ENCODE data around the gene TXK.

TXK gene

GRCh38 chr4:48134081-48134480, at the start of gene TXK:
TSS of gene TXK (minus strand) at chr4:48134250. CDS start at chr4:48134170, 80 bp downstream.
- DNase-seq (ENCODE audit: insufficient read length, low spot score) = no peak
- TF ChIP-seq CTCF (IDR thresholded peaks at IDR 0.05; ENCODE audit: insufficient read depth, missing control alignments) = no peak
- FAIRE-seq = no peak

GRCh38 chr4:48180234-48180633, 46.2 kb upstream of the TXK start:
- no peak for DNase-seq (ENCODE audit: insufficient read length, low spot score)
- TF ChIP-seq CTCF (IDR thresholded peaks at IDR 0.05; ENCODE audit: insufficient read depth, missing control alignments) = no peak
- FAIRE-seq = no peak

GRCh38 chr4:48178931-48179330, 44.9 kb upstream of the TXK start:
- no peak for DNase-seq (ENCODE audit: insufficient read length, low spot score)
- TF ChIP-seq CTCF (IDR thresholded peaks at IDR 0.05; ENCODE audit: insufficient read depth, missing control alignments) = no peak
- no peak for FAIRE-seq

- TF ChIP-seq CTCF (IDR thresholded peaks at IDR 0.05; ENCODE audit: insufficient read depth, missing control alignments) = no peak
- no peak for FAIRE-seq
- no peak for DNase-seq (ENCODE audit: insufficient read length, low spot score)
Observed at GRCh38 chr4:48175806-48176205, 41.8 kb upstream of the TXK start.

GRCh38 chr4:48175328-48175727, 41.3 kb upstream of the TXK start:
- TF ChIP-seq CTCF (IDR thresholded peaks at IDR 0.05; ENCODE audit: insufficient read depth, missing control alignments) = no peak
- no peak for DNase-seq (ENCODE audit: insufficient read length, low spot score)
- no peak for FAIRE-seq

GRCh38 chr4:48173056-48173991, 39.3 kb upstream of the TXK start:
- no peak for DNase-seq (ENCODE audit: insufficient read length, low spot score)
- TF ChIP-seq CTCF (IDR thresholded peaks at IDR 0.05; ENCODE audit: insufficient read depth, missing control alignments) = no peak
- FAIRE-seq = no peak

GRCh38 chr4:48172651-48173050, 38.6 kb upstream of the TXK start:
- DNase-seq (ENCODE audit: insufficient read length, low spot score) (no peak), FAIRE-seq (no peak)
- TF ChIP-seq CTCF (IDR thresholded peaks at IDR 0.05; ENCODE audit: insufficient read depth, missing control alignments) = no peak
